GM19455 (cell line): Measurements from ENCODE around the gene SOS1.
"Not testable (repeated sequence)": the region's sequence is repeated elsewhere in the genome, so short reads cannot be mapped to it uniquely, and the experiment has no call there.

Experiments used
- ATAC-seq: cut with Tn5 transposase; IDR thresholded peaks from one replicate; pipeline ENCODE4 v1.9.1; 2021; ENCODE audit not compliant: unreplicated experiment

Gene SOS1

GRCh38 chr2:39107724-39108273 is 13.1 kb downstream of the SOS1 start:
- no peak for ATAC-seq

- ATAC-seq: no peak
Measured at GRCh38 chr2:39107156-39107555, 13.7 kb downstream of the SOS1 start.

GRCh38 chr2:39099870-39100728 is 20.8 kb downstream of the SOS1 start:
- peak; percentile 63 for ATAC-seq

GRCh38 chr2:39099310-39099869 is 21.5 kb downstream of the SOS1 start:
- no peak for ATAC-seq

- ATAC-seq: no peak
Measured at GRCh38 chr2:39095624-39096023, 25.2 kb downstream of the SOS1 start.

GRCh38 chr2:39094717-39095363 is 26.0 kb downstream of the SOS1 start:
- ATAC-seq: peak; percentile 90

- no peak for ATAC-seq
Measured at GRCh38 chr2:39093218-39093898, 27.5 kb downstream of the SOS1 start.

GRCh38 chr2:39091543-39091942 is 29.3 kb downstream of the SOS1 start:
- ATAC-seq: no peak

- no peak for ATAC-seq
Measured at GRCh38 chr2:39091063-39091462, 29.8 kb downstream of the SOS1 start.

GRCh38 chr2:39080152-39080551 is 40.7 kb downstream of the SOS1 start:
- no peak for ATAC-seq

GRCh38 chr2:39069890-39070465 is 50.9 kb downstream of the SOS1 start:
- no peak for ATAC-seq

GRCh38 chr2:39069136-39069515 is 51.7 kb downstream of the SOS1 start:
- ATAC-seq: no peak

- no peak for ATAC-seq
Measured at GRCh38 chr2:39068299-39069135, 52.3 kb downstream of the SOS1 start.

- ATAC-seq: no peak
Measured at GRCh38 chr2:39065616-39066015, 55.2 kb downstream of the SOS1 start.

GRCh38 chr2:39062320-39062719 is 58.5 kb downstream of the SOS1 start:
- ATAC-seq: no peak

GRCh38 chr2:39061280-39061679 is 59.6 kb downstream of the SOS1 start:
- ATAC-seq: no peak

GRCh38 chr2:39059366-39059952 is 61.4 kb downstream of the SOS1 start:
- no peak for ATAC-seq

GRCh38 chr2:39058101-39058500 is 62.8 kb downstream of the SOS1 start:
- ATAC-seq: no peak

- ATAC-seq: not testable (repeated sequence)
Measured at GRCh38 chr2:39052665-39053064, 68.2 kb downstream of the SOS1 start.

GRCh38 chr2:39050109-39050508 is 70.7 kb downstream of the SOS1 start:
- ATAC-seq: no peak
